Stimulated activated CD8-positive, alpha-beta memory T cell treated with anti-CD3 and anti-CD28 coated beads, Interleukin-2, amount 100 ng/mL, for 48 hours (primary cell): Measurements from ENCODE around the gene SIGLEC7.

Source experiments
- DNase-seq, 2 donors: peaks; one replicate each; pipeline ENCODE4 v3.0.0-alpha.2; 2020; ENCODE audit warnings: low read depth in 2 of 2

SIGLEC7 gene

DNA sequence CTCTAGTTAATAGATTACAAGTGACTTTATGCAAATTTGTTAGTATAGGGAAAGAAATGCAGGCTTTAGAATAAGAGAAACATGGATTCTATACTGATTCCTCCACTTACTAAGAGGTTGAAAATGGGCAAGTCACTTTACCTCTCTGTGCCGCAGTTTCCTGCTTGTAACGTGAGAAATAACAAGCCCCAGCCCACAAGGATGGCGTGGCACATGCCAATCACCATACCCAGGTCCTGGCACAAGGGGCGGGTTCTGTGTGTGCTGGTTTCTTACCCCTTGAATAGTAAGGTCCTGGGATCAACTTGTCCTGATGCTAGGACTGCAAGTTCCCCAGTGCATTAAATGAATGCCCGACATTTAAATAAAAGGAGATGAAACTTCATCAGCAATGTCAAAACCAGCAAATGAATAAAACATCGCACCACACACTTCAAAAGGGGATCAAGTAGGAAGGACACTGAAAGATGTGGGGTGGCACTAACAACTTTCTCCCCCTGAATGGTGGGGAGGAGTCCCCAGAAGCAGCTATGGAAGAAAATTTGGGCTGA, 25.3 kb upstream of the SIGLEC7 start:
- DNase-seq = no peak

- no peak for DNase-seq
Measured at GRCh38 chr19:51119101-51119500, 23.0 kb upstream of the SIGLEC7 start.

GRCh38 chr19:51119611-51120010, 22.5 kb upstream of the SIGLEC7 start:
- DNase-seq = no peak

DNA sequence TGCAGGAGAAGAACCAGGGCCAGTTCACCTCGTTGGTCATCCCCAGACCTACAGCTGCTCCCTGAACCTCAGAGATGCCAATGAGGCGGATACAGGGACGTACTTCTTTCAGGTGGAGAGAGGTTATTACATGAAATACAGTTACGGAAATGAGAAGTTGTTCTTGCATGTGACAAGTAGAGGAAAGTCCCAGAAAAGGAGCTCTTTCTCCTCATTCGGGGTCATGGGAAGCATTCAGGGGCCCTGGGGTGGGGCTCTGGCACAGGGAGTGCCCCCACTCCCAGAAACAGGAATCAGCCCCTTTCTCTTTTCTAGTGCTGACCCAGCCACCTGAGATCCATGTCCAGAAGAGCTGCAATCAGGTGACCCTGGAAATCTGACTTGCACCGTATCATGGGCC, 21.9 kb upstream of the SIGLEC7 start:
- no peak for DNase-seq

- no peak for DNase-seq
Measured at GRCh38 chr19:51121257-51121656, 20.8 kb upstream of the SIGLEC7 start.

DNA sequence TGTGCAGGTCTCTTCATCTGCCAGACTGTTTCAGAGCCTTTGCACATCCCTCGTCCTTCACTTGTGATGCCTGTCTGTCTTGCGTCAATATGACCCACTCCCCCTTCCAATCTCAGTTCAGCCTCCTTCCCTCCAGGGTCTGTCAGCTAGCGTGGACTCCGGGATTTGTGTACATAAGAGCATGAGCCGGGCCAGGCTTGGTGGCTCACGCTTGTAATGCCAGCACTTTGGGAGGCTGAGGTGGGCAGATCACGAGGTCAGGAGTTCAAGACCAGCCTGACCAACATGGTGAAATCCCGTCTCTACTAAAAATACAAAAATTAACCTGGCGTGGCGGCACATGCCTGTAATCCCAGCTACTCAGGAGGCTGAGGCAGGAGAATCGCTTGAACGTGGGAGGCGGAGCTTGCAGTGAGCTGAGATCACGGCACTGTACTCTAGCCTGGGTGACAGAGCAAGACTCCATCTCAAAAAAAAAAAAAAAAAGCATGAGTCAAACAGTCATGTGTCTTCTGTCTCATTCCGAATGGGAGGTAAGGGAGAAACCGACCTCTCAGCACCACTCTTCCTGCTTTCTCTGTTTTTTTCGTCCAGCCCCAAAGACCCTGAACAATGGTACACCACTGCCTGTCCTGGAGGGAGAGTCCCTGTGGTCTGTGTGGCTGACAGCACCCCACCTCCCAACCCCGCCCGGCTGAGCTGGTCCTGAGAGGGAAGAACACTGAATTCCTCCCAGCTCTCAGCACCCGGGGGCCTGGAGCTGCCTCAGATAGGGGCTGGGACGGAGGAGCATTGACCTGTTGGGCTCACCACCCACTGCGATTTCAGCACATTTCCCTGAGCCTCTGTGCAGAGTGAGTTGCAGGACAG, 19.8 kb upstream of the SIGLEC7 start:
- no peak for DNase-seq

GRCh38 chr19:51123381-51123800, 18.7 kb upstream of the SIGLEC7 start:
- no peak for DNase-seq

DNA sequence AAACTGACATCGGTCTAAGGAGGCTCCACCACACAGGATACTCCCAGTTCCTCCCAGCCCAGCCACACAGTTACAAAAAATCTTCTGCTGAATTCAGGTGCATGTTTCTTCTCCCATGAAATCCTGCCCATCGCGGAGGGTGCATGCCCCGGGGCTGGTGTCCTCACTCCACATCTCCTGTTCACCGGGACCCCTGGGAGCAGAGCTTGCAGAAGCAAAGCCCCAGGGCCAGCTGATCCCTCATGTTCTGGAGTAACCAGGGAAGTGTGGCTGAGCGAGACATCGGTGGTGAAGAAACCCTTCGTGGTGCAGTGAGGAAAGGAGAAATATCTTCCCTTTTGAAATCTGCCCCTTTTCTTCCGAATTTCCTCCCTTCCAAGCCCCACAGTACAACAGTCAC, 18.3 kb upstream of the SIGLEC7 start:
- no peak for DNase-seq

DNA sequence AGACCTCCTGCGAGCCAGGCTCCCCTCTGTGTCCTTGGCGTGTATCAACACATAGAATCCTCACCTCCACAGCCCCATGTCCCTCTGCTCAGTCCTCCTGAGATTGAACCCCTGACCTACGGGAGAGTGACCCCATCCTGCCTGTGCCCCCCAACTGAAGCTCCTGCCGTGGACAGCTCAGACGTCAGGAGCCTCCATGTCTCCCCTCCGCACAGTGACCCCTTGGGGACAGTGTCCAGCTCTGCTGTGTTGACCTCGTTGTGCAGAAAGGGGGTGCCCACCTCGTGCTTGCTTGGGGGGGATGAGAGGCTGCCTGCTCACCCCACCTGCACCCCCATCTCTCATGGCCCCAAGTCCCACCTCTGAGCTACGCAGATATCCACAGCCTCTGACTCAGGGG, 17.9 kb upstream of the SIGLEC7 start:
- DNase-seq = no peak

GRCh38 chr19:51124729-51125128, 17.4 kb upstream of the SIGLEC7 start, which contains the start of gene SIGLEC9:
Gene SIGLEC9 (plus strand): TSS chr19:51124906. CDS start chr19:51124975, 69 bp downstream.
- DNase-seq = no peak

DNA sequence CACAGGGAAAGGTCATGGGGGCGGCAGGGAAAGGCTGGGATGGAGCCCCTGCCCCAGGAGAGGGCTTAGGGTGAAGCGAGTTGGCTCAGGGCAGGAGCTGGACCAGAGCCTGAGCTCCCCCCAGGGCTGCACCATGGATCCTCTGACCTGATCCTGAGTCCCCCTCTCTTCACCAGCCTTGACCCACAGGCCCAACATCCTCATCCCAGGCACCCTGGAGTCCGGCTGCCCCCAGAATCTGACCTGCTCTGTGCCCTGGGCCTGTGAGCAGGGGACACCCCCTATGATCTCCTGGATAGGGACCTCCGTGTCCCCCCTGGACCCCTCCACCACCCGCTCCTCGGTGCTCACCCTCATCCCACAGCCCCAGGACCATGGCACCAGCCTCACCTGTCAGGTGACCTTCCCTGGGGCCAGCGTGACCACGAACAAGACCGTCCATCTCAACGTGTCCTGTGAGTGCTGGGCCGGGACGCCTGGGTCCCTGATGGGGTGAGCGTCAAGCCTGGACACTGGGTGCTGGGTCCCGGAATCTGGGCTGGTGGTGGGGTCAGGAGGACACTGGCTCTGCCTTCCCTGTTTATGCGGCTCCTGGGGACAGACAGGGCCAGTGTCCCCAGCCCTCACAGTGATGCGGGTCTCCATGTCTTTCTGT, 16.6 kb upstream of the SIGLEC7 start:
- no peak for DNase-seq

GRCh38 chr19:51127032-51127431, 15.1 kb upstream of the SIGLEC7 start:
- no peak for DNase-seq

- no peak for DNase-seq
Measured at GRCh38 chr19:51127755-51128154, 14.3 kb upstream of the SIGLEC7 start.

DNA sequence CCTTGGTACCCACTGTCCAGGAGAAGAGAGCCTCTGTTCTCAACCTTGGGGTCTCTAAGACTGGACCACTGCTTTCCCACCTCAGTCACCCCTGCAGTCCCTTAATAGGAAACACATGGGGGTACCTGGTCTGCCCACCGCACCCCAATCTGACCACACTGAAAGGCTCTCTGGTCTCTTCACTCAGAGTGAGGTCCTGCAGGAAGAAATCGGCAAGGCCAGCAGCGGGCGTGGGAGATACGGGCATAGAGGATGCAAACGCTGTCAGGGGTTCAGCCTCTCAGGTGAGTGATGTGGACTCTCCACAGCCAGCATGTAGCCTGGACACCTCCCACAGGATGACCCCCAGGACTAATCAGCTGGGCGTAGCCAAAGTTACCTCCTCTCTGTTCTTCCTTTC, 13.9 kb upstream of the SIGLEC7 start:
- DNase-seq = no peak

GRCh38 chr19:51129716-51130115, 12.4 kb upstream of the SIGLEC7 start:
- no peak for DNase-seq

DNA sequence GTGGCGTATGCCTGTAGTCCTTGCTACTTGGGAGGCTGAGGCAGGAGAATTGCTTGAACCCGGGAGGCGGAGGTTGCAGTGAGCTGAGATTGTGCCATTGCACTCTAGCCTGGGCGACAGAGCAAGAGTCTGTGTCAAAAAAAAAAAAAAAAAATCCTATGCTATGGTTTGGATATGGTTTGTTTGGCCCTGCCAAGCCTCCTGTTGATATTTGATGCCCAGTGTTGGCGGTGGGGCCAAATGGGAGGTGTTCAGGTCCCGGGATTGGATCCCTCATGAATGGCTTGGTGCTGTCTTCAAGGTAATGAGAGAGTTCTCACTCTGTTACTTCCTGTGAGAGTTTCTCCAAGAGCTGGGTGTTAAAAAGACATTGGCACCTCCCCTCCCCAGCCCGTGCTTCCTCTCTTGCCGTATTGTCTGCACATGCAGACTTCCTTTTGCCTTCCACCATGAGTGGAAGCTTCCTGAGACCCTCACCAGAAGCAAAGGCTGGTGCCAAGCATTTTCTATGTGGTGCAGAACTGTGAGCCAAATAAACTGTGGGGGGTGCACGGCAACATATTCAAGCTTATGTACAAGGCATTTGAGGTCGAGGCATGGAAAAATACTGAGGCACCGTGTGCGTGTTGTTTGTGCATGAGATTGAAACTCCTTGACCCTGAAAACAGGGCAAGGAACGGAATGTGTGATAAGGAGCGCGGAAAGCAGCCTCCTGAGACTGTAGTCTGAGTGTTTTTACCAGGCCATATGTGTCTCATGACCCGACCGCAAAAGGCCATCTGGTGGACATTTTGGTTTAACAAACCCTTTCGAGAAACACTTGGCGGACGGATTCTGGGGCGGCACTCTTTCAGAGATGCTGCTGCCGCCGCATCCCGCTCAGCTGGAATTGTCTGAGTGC, 10.1 kb upstream of the SIGLEC7 start:
- no peak for DNase-seq

- DNase-seq = no peak
Measured at GRCh38 chr19:51135004-51135403, 7.1 kb upstream of the SIGLEC7 start.

- no peak for DNase-seq
Measured at GRCh38 chr19:51135986-51136762, 5.9 kb upstream of the SIGLEC7 start.

DNA sequence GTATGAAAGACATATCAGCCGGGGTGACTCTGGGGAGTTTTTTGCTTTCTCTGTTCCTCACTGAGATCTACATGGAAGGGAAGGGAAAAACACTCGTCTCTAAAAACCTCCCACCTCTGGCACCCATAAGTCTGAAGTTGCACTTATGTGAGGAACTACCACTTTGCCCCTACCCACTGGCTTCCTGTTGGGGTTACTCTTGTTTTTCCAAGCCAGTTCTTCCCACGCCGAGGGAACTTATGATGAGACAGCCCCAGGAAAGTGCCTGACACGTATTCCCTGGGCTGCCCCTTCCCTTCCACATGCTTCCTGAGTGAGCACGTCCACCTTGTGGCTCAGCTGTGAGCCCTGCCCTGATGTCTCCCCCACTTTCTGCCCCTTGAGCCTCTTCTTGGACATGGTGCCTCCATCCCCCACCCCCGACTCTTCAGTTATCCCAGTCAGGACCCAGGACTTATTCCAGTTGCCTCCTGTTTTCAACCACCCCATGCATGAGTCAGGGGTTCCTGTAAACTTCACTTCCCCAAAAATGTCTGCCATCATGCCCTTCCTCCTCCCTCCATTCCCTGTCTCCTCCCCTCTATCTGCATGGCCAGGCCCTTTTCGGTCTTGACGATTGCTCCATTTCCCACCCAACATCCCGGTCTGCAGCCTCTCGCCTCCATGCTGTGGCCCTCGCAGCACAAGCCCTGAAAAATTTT, 5.1 kb upstream of the SIGLEC7 start:
- DNase-seq = no peak

- DNase-seq = no peak
Measured at GRCh38 chr19:51137792-51138425, 4.2 kb upstream of the SIGLEC7 start.
